IMR-90 (cell line): ENCODE results near the gene TPPP3. TPM values are rescaled to one million over a fixed set of nuclear protein-coding genes. Genes with fewer than 3 reads are reported as not detected.
A peak's percentile ranks its signal among the peaks of the same experiment; 100 is the strongest.

ENCODE experiments used
- ATAC-seq: fragments of 200-7000 bp; cut with Tn5 transposase; 2 replicates; pipeline ENCODE4 v1.9.1; 2020; ENCODE audit warnings: low read depth, mild to moderate bottlenecking, moderate library complexity
- BruUV-seq: library from RNA; stranded (reverse); fragments of 400-500 nt; replicated peaks from 2 replicates; lab custom pipeline; 2021; lab: Mats Ljungman, UMichigan
- CTCF ChIA-PET: fragments of 300-600 bp; formaldehyde crosslinking; extraction: SDS; loops from one replicate; lab custom pipeline; 2021; ENCODE audit warnings: antibody characterized with exemption; lab: Yijun Ruan, JAX
- POLR2A ChIA-PET: fragments of 300-600 bp; sonication (Branson Sonifier 250); formaldehyde crosslinking; loops from one replicate; lab custom pipeline; 2022; ENCODE audit warnings: antibody characterized with exemption; ENCODE audit not compliant: unreplicated experiment; lab: Charles Lee
- DNase-seq: peaks from one replicate; pipeline ENCODE4 v3.0.0; 2013
- H2AFZ ChIP-seq: replicated peaks from 2 replicates; pipeline ENCODE3; 2013; ENCODE audit warnings: low read length, mild to moderate bottlenecking; ENCODE audit not compliant: poor library complexity
- H2AK5ac ChIP-seq: 2 replicates; pipeline ENCODE4 v1.6.1; 2013; ENCODE audit warnings: low read depth, low read length, inconsistent platforms
- H2AK9ac ChIP-seq: replicated peaks from 2 replicates; pipeline ENCODE3; 2013; ENCODE audit warnings: mild to moderate bottlenecking, low read depth, low read length, moderate library complexity; ENCODE audit not compliant: poor library complexity
- H2BK120ac ChIP-seq: 2 replicates; pipeline ENCODE4 v1.6.1; 2013; ENCODE audit warnings: low read depth, low read length, inconsistent platforms
- H2BK15ac ChIP-seq: 3 replicates; pipeline ENCODE4 v1.6.1; 2013; ENCODE audit warnings: low read depth, low read length, inconsistent platforms
- H2BK20ac ChIP-seq: 2 replicates; pipeline ENCODE4 v1.6.1; 2013; ENCODE audit warnings: low read depth, mild to moderate bottlenecking, inconsistent platforms, low read length, moderate library complexity
- H2BK5ac ChIP-seq: 2 replicates; pipeline ENCODE4 v1.6.1; 2013; ENCODE audit warnings: mild to moderate bottlenecking, low read depth, low read length, inconsistent platforms; ENCODE audit not compliant: poor library complexity, severe bottlenecking
- H3K14ac ChIP-seq: replicated peaks from 2 replicates; pipeline ENCODE4 v1.6.1; 2013; ENCODE audit warnings: low read depth, low read length, inconsistent platforms
- H3K18ac ChIP-seq: 2 replicates; pipeline ENCODE4 v1.6.1; 2013; ENCODE audit warnings: low read depth, low read length, control low read depth
- H3K23ac ChIP-seq: 2 replicates; pipeline ENCODE4 v1.6.1; 2013; ENCODE audit warnings: low read depth, low read length, inconsistent platforms
- H3K27ac ChIP-seq: 2 replicates; pipeline ENCODE4 v1.5.1; 2013; ENCODE audit warnings: mild to moderate bottlenecking, control low read depth, low read length; ENCODE audit not compliant: insufficient read depth
- H3K27me3 ChIP-seq: 2 replicates; pipeline ENCODE4 v1.6.1; 2013; ENCODE audit warnings: low read length; ENCODE audit not compliant: control insufficient read depth, insufficient read depth
- H3K36me3 ChIP-seq: 2 replicates; pipeline ENCODE4 v1.6.1; 2013; ENCODE audit warnings: low read length, mixed read lengths; ENCODE audit not compliant: control insufficient read depth, insufficient read depth
- H3K4ac ChIP-seq: 2 replicates; pipeline ENCODE4 v1.6.1; 2013; ENCODE audit warnings: low read depth, low read length, inconsistent platforms
- H3K4me1 ChIP-seq: 2 replicates; pipeline ENCODE4 v1.6.1; 2013; ENCODE audit warnings: low read length, mixed read lengths; ENCODE audit not compliant: control insufficient read depth, insufficient read depth
- H3K4me2 ChIP-seq: 2 replicates; pipeline ENCODE4 v1.6.1; 2013; ENCODE audit warnings: low read depth, mild to moderate bottlenecking, control low read depth, low read length, moderate library complexity
- H3K4me3 ChIP-seq: 2 replicates; pipeline ENCODE4 v1.5.1; 2013; ENCODE audit warnings: low read depth, mild to moderate bottlenecking, control low read depth, low read length, moderate library complexity; ENCODE audit not compliant: insufficient read depth
- H3K56ac ChIP-seq: 2 replicates; pipeline ENCODE4 v1.6.1; 2013; ENCODE audit warnings: low read length, inconsistent platforms; ENCODE audit not compliant: insufficient read depth; ENCODE audit errors: extremely low read depth
- H3K79me1 ChIP-seq, 2 experiments: 2 replicates each; pipeline ENCODE4 v1.6.1; 2013; ENCODE audit warnings: low read length in 2 of 2, inconsistent platforms in 1 of 2, low read depth in 1 of 2
- H3K9ac ChIP-seq: 2 replicates; pipeline ENCODE4 v1.6.1; 2013; ENCODE audit warnings: low read depth, low read length, control low read depth
- H3K9me1 ChIP-seq: 2 replicates; pipeline ENCODE4 v1.6.1; 2013; ENCODE audit warnings: low read length, inconsistent platforms; ENCODE audit not compliant: insufficient read depth
- H3K9me3 ChIP-seq: 2 replicates; pipeline ENCODE4 v1.6.1; 2013; ENCODE audit warnings: low read length; ENCODE audit not compliant: control insufficient read depth, insufficient read depth
- H4K20me1 ChIP-seq: 2 replicates; pipeline ENCODE4 v1.6.1; 2013; ENCODE audit warnings: low read length, inconsistent platforms; ENCODE audit not compliant: insufficient read depth
- H4K5ac ChIP-seq: 2 replicates; pipeline ENCODE4 v1.6.1; 2013; ENCODE audit warnings: mild to moderate bottlenecking, low read depth, low read length, control low read depth
- H4K8ac ChIP-seq, 2 experiments: 2 replicates each; pipeline ENCODE4 v1.6.1; 2013; ENCODE audit warnings: low read depth in 2 of 2, low read length in 2 of 2, control low read depth in 1 of 2, inconsistent platforms in 1 of 2
- H4K91ac ChIP-seq: 2 replicates; pipeline ENCODE4 v1.6.1; 2013; ENCODE audit warnings: low read depth, low read length, inconsistent platforms; ENCODE audit not compliant: insufficient read depth
- BHLHE40 ChIP-seq: fragments of 150-350 bp; IDR thresholded peaks from 2 replicates; pipeline ENCODE4 v1.6.1; 2016; ENCODE audit warnings: mild to moderate bottlenecking, low read depth, low read length
- CEBPB ChIP-seq: IDR thresholded peaks from 2 replicates; pipeline ENCODE4 v1.6.1; 2012; ENCODE audit warnings: low read depth, low read length, improper control_type of control experiment
- CHD1 ChIP-seq: IDR thresholded peaks from 2 replicates; pipeline ENCODE4 v1.6.1; 2012; ENCODE audit warnings: low read depth, low read length, improper control_type of control experiment
- FOS ChIP-seq: fragments of 150-350 bp; IDR thresholded peaks from 2 replicates; pipeline ENCODE4 v1.6.1; 2016; ENCODE audit warnings: low read depth, low read length
- MAFK ChIP-seq: IDR thresholded peaks from 2 replicates; pipeline ENCODE4 v1.6.1; 2012; ENCODE audit warnings: low read depth, low read length, improper control_type of control experiment
- MAZ ChIP-seq: IDR thresholded peaks from 2 replicates; pipeline ENCODE4 v1.6.1; 2012; ENCODE audit warnings: low read depth, mild to moderate bottlenecking, low read length, improper control_type of control experiment, moderate library complexity, borderline replicate concordance
- MXI1 ChIP-seq: IDR thresholded peaks from 2 replicates; pipeline ENCODE4 v1.6.1; 2012; ENCODE audit warnings: low read depth, mild to moderate bottlenecking, low read length, moderate library complexity, borderline replicate concordance
- NFE2L2 ChIP-seq: fragments of 150-350 bp; IDR thresholded peaks from 2 replicates; pipeline ENCODE4 v1.6.1; 2016; ENCODE audit warnings: low read depth, mild to moderate bottlenecking, low read length
- POLR2A ChIP-seq: IDR thresholded peaks from 2 replicates; pipeline ENCODE4 v1.6.1; 2012; ENCODE audit warnings: mild to moderate bottlenecking, low read depth, low read length
- RAD21 ChIP-seq: IDR thresholded peaks from 2 replicates; pipeline ENCODE4 v1.6.1; 2012; ENCODE audit warnings: low read length, improper control_type of control experiment
- RCOR1 ChIP-seq: IDR thresholded peaks from 2 replicates; pipeline ENCODE4 v1.6.1; 2012; ENCODE audit warnings: mild to moderate bottlenecking, low read length, improper control_type of control experiment; ENCODE audit not compliant: insufficient replicate concordance
- RFX5 ChIP-seq: IDR thresholded peaks from 2 replicates; pipeline ENCODE4 v1.8.0; 2012; ENCODE audit warnings: low read depth, mild to moderate bottlenecking, low read length, moderate library complexity
- SMC3 ChIP-seq: fragments of 150-350 bp; IDR thresholded peaks from 2 replicates; pipeline ENCODE4 v1.6.1; 2016; ENCODE audit warnings: low read depth, mild to moderate bottlenecking, antibody characterized with exemption, low read length, moderate library complexity
- dilution Hi-C: fragments of 300-500 bp; cut with HindIII; formaldehyde crosslinking; loops from one replicate; pipeline ENCODE4 v1.14.3; 2018; ENCODE audit warnings: low sequenced_read_pairs; ENCODE audit not compliant: unreplicated experiment
- in situ Hi-C: fragments of 300-500 bp; cut with MboI; formaldehyde crosslinking; loops from 3 replicates; pipeline ENCODE4 v1.14.3; 2019; ENCODE audit warnings: low sequenced_read_pairs, inconsistent platforms, mixed read lengths
- intact Hi-C: fragments of 100-400 bp; cut with micrococcal nuclease; formaldehyde crosslinking; loops from 2 replicates; pipeline ENCODE4 v1.10.0; 2022
- polyA plus RNA-seq, 3 experiments: library from polyadenylated mRNA; depleted of rRNA; stranded (reverse); fragments of >200 nt; gene quantifications; 2 replicates each; pipeline ENCODE4 v1.2.3, GENCODE V29; 2012; ENCODE audit warnings: low replicate concordance in 1 of 3
- total RNA-seq: library from RNA; depleted of rRNA; stranded (reverse); fragments of >200 nt; gene quantifications from 2 replicates; pipeline ENCODE4 v1.2.3, GENCODE V29; 2012
- TF ChIP-seq, protein P1 (sequence below): fragments of 150-350 bp; IDR thresholded peaks from 2 replicates; pipeline ENCODE4 v1.6.1; 2017; ENCODE audit warnings: mild to moderate bottlenecking, antibody characterized with exemption, low read length, low read depth
- TF ChIP-seq, protein P2 (sequence below): conservative IDR thresholded peaks from 2 replicates; pipeline ENCODE4 v1.5.1; 2012; ENCODE audit warnings: mild to moderate bottlenecking, low read depth, low read length, improper control_type of control experiment
- TF ChIP-seq, protein P3 (sequence below): fragments of 150-350 bp; IDR thresholded peaks from 2 replicates; pipeline ENCODE4 v1.6.1; 2016; ENCODE audit warnings: low read depth, mild to moderate bottlenecking, low read length, moderate library complexity, borderline replicate concordance

Gene TPPP3
- total and polyA plus RNA-seq, 2 of the 4 experiments (the other 2 are of a cell fraction) = 0.54 to 2.4 TPM

DNA sequence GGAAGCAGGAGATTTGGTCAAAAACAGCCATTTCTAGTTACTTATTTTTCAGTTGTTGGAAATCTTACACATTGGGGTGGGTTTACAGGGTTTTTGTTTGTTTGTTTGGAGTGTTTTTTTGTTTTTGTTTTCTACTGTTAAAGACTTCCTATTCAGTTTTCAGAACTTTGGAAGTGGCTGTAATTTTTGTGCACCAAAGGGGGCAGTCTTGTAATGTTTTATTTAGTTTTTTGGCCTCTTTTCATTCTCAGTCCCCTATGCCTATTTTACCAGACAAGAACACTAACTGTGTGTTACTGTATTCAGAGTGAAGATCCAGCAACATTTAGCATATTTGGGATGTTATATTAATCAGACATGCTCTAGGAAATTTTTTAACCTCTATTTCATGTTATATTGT lies 20.6 kb downstream of the TPPP3 start:
- H3K14ac ChIP-seq = no peak overlapping the region
- H2BK20ac ChIP-seq = no peak overlapping the region
- no peak overlapping the region for H2BK15ac ChIP-seq
- ATAC-seq (peak; percentile 49; the same call in 1 of the 2 replicates), DNase-seq (peak; percentile 36)
- H4K5ac ChIP-seq = no peak overlapping the region
- no peak overlapping the region for H2AK5ac ChIP-seq
- H3K18ac ChIP-seq = no peak overlapping the region
- H2AFZ ChIP-seq = no peak overlapping the region
- no peaks in the 10 kb centered on the region for H3K9me3 ChIP-seq
- no peak overlapping the region for H2BK120ac ChIP-seq
- dilution Hi-C loops (no loop called here), intact Hi-C loops (loop anchor here (5.0 kb wide), 1 partner anchor 95 kb away; no protein-coding TSS in a partner anchor), in situ Hi-C loops (no loop called here)
- no peak overlapping the region for H3K9ac ChIP-seq
- ChIA-PET POLR2A (no interaction called here), CTCF (interaction anchor here (0.6 to 0.8 kb wide), 4 partner anchors 40 to 79 kb away, joined by 3 to 4 read pairs (median 3); no protein-coding TSS in a partner anchor)
- H3K23ac ChIP-seq = no peak overlapping the region
- no peaks in the 10 kb centered on the region for H3K9me1 ChIP-seq
- no peak overlapping the region for H3K56ac ChIP-seq
- no peak overlapping the region for H2AK9ac ChIP-seq
- H3K4me3 ChIP-seq = no peak overlapping the region
- H2BK5ac ChIP-seq = no peak overlapping the region
- H4K8ac ChIP-seq = no peak overlapping the region
- no TSS peak for BruUV-seq
- peaks cover 3% of the 10 kb centered on the region; the same call in 1 of the 2 replicates for H3K4me1 ChIP-seq
- H3K4ac ChIP-seq = no peak overlapping the region
- H3K4me2 ChIP-seq = no peak overlapping the region
- H3K27me3 ChIP-seq = peaks cover 17% of the 10 kb centered on the region
- H4K20me1 ChIP-seq = no peaks in the 10 kb centered on the region
- no peak overlapping the region for H4K91ac ChIP-seq
- no peaks in the 10 kb centered on the region for H3K79me1 ChIP-seq
- H3K27ac ChIP-seq = no peak overlapping the region
- TF ChIP-seq RCOR1 = no peak
- TF ChIP-seq MAFK = no peak
- TF ChIP-seq, protein P1, sequence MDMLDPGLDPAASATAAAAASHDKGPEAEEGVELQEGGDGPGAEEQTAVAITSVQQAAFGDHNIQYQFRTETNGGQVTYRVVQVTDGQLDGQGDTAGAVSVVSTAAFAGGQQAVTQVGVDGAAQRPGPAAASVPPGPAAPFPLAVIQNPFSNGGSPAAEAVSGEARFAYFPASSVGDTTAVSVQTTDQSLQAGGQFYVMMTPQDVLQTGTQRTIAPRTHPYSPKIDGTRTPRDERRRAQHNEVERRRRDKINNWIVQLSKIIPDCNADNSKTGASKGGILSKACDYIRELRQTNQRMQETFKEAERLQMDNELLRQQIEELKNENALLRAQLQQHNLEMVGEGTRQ = no peak
- no peak for TF ChIP-seq POLR2A
- TF ChIP-seq RAD21 = peak; percentile 51
- no peak for TF ChIP-seq CEBPB
- no peak for TF ChIP-seq FOS
- no peak for TF ChIP-seq NFE2L2
- TF ChIP-seq, protein P2, sequence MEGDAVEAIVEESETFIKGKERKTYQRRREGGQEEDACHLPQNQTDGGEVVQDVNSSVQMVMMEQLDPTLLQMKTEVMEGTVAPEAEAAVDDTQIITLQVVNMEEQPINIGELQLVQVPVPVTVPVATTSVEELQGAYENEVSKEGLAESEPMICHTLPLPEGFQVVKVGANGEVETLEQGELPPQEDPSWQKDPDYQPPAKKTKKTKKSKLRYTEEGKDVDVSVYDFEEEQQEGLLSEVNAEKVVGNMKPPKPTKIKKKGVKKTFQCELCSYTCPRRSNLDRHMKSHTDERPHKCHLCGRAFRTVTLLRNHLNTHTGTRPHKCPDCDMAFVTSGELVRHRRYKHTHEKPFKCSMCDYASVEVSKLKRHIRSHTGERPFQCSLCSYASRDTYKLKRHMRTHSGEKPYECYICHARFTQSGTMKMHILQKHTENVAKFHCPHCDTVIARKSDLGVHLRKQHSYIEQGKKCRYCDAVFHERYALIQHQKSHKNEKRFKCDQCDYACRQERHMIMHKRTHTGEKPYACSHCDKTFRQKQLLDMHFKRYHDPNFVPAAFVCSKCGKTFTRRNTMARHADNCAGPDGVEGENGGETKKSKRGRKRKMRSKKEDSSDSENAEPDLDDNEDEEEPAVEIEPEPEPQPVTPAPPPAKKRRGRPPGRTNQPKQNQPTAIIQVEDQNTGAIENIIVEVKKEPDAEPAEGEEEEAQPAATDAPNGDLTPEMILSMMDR = peak; percentile 57
- TF ChIP-seq, protein P3, sequence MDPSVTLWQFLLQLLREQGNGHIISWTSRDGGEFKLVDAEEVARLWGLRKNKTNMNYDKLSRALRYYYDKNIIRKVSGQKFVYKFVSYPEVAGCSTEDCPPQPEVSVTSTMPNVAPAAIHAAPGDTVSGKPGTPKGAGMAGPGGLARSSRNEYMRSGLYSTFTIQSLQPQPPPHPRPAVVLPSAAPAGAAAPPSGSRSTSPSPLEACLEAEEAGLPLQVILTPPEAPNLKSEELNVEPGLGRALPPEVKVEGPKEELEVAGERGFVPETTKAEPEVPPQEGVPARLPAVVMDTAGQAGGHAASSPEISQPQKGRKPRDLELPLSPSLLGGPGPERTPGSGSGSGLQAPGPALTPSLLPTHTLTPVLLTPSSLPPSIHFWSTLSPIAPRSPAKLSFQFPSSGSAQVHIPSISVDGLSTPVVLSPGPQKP = no peak
- TF ChIP-seq RFX5 = no peak
- TF ChIP-seq BHLHE40 = no peak
- no peak for TF ChIP-seq MAZ
- TF ChIP-seq CHD1 = no peak
- TF ChIP-seq SMC3 = peak; percentile 38; the same call in 1 of the 2 replicates
- no peak for TF ChIP-seq MXI1
- no peaks in the 10 kb centered on the region for H3K36me3 ChIP-seq
